Hepatocyte (in vitro differentiated cells): ENCODE measurements around the gene SH3RF3.

ENCODE experiments used
- CTCF ChIP-seq: fragments of 200-600 bp; sonication (generic); IDR thresholded peaks from 2 replicates; pipeline ENCODE4 v1.5.1; 2016; ENCODE audit warnings: antibody characterized with exemption, mild to moderate bottlenecking; ENCODE audit not compliant: poor library complexity
- EZH2phosphoT487 ChIP-seq: fragments of 200-600 bp; sonication (generic); IDR thresholded peaks from one replicate; pipeline ENCODE4 v1.6.1; 2018; ENCODE audit warnings: antibody characterized with exemption, mild to moderate bottlenecking, low read depth, moderate library complexity; ENCODE audit not compliant: unreplicated experiment, severe bottlenecking

GRCh38 chr2:109218087-109218791, 89.2 kb downstream of the SH3RF3 start:
- TF ChIP-seq CTCF = no peak
- no peak for TF ChIP-seq EZH2phosphoT487
